ENCODE measurements around the gene HECTD3. TPM values are rescaled to one million over a fixed set of nuclear protein-coding genes. Genes with fewer than 3 reads are reported as not detected.

Gene HECTD3
- 13.1 to 18.6 TPM (median 17.7 TPM) in 5 replicates for total RNA-seq (2022; extraction: Qiagen RNA extraction; ENCODE audit: low read depth)

GRCh38 chr1:45010855-45011811 lies at the start of gene HECTD3:
Gene HECTD3, minus strand, starts transcription at chr1:45011324. Its CDS starts 67 bp downstream, at chr1:45011257.

GRCh38 chr1:45011837-45012638 lies 914 bp upstream of the HECTD3 start, which contains the start of gene UROD:
Gene UROD, plus strand, starts transcription at chr1:45012254. Its CDS starts 12 bp downstream, at chr1:45012266.

Other genes starting within 250 kb of the HECTD3 start
- 1,540 to 1,813 TPM (median 1,677 TPM) in 5 replicates for gene RPS8, start 235.8 kb downstream of the HECTD3 start, total RNA-seq (2022; extraction: Qiagen RNA extraction; ENCODE audit: low read depth)
- gene BEST4, start 223.2 kb downstream of the HECTD3 start, total RNA-seq (2022; extraction: Qiagen RNA extraction; ENCODE audit: low read depth), result 0.16 to 0.37 TPM (median 0.29 TPM) in 5 replicates
- gene PLK3, start 210.9 kb downstream of the HECTD3 start, total RNA-seq (2022; extraction: Qiagen RNA extraction; ENCODE audit: low read depth), result 12.3 to 19.5 TPM (median 17.5 TPM) in 5 replicates
- gene DYNLT4, start 204.0 kb downstream of the HECTD3 start, total RNA-seq (2022; extraction: Qiagen RNA extraction; ENCODE audit: low read depth), result 0.32 to 0.64 TPM (median 0.48 TPM) in 4 of 5 replicates, not detected in the other
- gene BTBD19, start 202.8 kb downstream of the HECTD3 start, total RNA-seq (2022; extraction: Qiagen RNA extraction; ENCODE audit: low read depth), result 2.2 to 3.3 TPM (median 2.7 TPM) in 5 replicates
- 0.14 to 0.30 TPM (median 0.20 TPM) in 5 replicates for gene PTCH2, start 168.1 kb downstream of the HECTD3 start, total RNA-seq (2022; extraction: Qiagen RNA extraction; ENCODE audit: low read depth)
- 15.9 to 20.6 TPM (median 19.0 TPM) in 5 replicates for gene EIF2B3, start 24.7 kb downstream of the HECTD3 start, total RNA-seq (2022; extraction: Qiagen RNA extraction; ENCODE audit: low read depth)
- 38.9 to 50.8 TPM (median 48.7 TPM) in 5 replicates for gene UROD, start 930 bp upstream of the HECTD3 start, total RNA-seq (2022; extraction: Qiagen RNA extraction; ENCODE audit: low read depth)
- 0.48 to 0.81 TPM (median 0.62 TPM) in 5 replicates for gene ZSWIM5, start 195.3 kb upstream of the HECTD3 start, total RNA-seq (2022; extraction: Qiagen RNA extraction; ENCODE audit: low read depth)